Adrenal gland (tissue), 5 donors: ENCODE data around the gene FOSL2.

ENCODE experiments used
- POLR2A ChIP-seq, 2 donors: fragments of 450-650 bp; IDR thresholded peaks; one replicate each; pipeline ENCODE4 v1.6.1; 2017; ENCODE audit warnings: antibody characterized with exemption in 2 of 2, mild to moderate bottlenecking in 2 of 2, moderate library complexity in 1 of 2
- TF ChIP-seq, protein P1 (sequence below), 6 experiments: fragments of 450-650 bp in 4 of 6; fragments of 200-600 bp in 2 of 6; sonication (generic) in 1 of 6; IDR thresholded peaks; 1 replicate in 5 of 6; 2 replicates in 1 of 6; pipeline versions ENCODE4 v1.5.1 to v1.8.0; 2016 to 2021; ENCODE audit warnings: antibody characterized with exemption in 6 of 6, mild to moderate bottlenecking in 2 of 6, moderate library complexity in 1 of 6
- donor health status: DM: no; HTN: no; CAD: no.

DNA sequence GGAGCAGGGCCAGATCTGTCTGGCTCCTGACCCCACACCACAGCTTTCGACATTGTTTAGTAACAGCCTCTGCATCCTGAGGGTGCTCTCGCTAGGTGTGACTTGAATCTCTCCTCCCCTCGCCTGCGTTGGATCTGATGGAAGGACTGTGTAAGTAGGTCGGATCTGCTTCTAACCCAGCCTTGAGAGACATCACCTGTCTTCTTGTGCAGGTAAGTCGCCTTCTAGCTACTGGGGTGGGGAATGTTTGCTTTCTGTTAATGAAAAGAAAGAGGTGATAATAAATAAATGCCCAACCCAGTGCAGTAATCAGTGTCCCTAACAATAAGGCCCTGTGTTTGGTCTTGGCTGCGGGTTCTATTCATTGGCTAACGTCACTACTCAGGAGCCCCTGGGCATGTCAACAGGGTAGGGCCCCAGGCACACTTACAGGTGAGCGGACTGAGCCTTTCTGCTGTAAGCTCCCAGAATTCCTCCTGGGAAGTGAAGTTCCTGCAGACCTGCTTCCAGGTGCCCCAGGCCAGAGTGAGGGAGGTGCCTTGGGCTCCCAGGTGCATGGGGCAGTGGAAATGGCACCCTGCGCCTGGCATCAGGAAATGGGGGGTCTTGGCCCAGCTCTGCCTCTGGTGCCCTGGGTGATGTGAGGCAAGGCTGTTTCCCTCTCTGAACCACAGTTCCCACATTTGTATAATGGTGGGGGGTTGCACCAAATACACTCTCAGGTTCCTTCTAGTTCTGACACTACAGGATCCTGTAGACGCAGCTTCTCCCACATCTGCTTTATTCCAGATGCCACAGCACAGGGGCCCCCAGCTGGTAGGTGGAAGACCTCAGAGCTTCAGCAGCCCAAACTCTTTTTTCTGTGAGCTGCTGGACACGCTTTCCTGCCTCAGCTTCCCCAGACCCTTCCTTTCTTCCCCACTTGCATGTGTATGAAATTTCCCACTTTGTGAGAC, 11.2 kb upstream of the FOSL2 start:
- TF ChIP-seq, protein P1, sequence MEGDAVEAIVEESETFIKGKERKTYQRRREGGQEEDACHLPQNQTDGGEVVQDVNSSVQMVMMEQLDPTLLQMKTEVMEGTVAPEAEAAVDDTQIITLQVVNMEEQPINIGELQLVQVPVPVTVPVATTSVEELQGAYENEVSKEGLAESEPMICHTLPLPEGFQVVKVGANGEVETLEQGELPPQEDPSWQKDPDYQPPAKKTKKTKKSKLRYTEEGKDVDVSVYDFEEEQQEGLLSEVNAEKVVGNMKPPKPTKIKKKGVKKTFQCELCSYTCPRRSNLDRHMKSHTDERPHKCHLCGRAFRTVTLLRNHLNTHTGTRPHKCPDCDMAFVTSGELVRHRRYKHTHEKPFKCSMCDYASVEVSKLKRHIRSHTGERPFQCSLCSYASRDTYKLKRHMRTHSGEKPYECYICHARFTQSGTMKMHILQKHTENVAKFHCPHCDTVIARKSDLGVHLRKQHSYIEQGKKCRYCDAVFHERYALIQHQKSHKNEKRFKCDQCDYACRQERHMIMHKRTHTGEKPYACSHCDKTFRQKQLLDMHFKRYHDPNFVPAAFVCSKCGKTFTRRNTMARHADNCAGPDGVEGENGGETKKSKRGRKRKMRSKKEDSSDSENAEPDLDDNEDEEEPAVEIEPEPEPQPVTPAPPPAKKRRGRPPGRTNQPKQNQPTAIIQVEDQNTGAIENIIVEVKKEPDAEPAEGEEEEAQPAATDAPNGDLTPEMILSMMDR (IDR thresholded peaks at IDR 0.05) = no peak
- TF ChIP-seq POLR2A (IDR thresholded peaks at IDR 0.05) = no peak
